NOMO-1 treated with DMSO at 0.1 percent for 48 hours (cell line): ENCODE data around the gene ARIH2.

Source experiments
- DNase-seq: peaks from one replicate; lab custom pipeline; 2025; ENCODE audit not compliant: unreplicated experiment; lab: John Stamatoyannopoulos, UW

The ARIH2 gene

GRCh38 chr3:49034650-49035049, 116.0 kb downstream of the ARIH2 start:
- DNase-seq: no peak

- peak; percentile 6 for DNase-seq
Observed at GRCh38 chr3:49035281-49035680, 116.6 kb downstream of the ARIH2 start.
